GM13977 (cell line): ENCODE measurements around the gene GNAO1.

Experiments used
- DNase-seq: peaks from one replicate; pipeline ENCODE4 v3.0.0; 2012; ENCODE audit warnings: low spot score
- in situ Hi-C: fragments of 300-500 bp; cut with MboI; formaldehyde crosslinking; loops from one replicate; pipeline ENCODE4 v1.12.0; 2022; ENCODE audit warnings: low sequenced_read_pairs, low pct_unique_long_range_greater_than_20kb, mixed read lengths, inconsistent platforms; ENCODE audit not compliant: unreplicated experiment
- TF ChIP-seq, protein P1 (sequence below): IDR thresholded peaks from 2 replicates; pipeline ENCODE4 v1.5.1; 2012; ENCODE audit warnings: mild to moderate bottlenecking, control low read depth; ENCODE audit not compliant: insufficient read depth; ENCODE audit errors: extremely low read depth, missing control alignments

GNAO1 gene

DNA sequence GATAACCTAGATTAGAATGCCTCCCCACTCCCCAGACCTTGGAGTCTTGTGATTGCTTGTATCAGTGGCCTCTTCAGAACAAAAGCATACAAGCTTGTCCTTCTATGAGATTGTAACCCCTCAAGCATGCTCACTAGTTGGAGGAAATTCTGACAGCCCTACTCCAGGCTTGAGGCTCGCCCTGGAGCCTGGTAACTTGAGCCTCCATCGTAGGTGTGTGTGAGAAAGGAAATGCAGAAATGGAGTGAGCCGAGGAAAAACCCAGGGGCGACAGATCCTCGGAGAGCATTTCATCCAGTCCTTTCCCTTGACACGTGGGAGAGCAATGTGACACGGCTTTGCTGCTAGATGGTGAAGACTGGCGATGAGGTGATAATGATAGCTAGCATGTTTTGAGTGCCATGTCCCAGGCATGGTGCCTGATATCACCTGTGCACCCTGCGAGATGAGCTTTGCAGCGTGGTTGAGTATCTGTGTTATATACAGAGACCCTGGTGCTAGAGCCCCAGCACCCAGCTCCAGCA is 31.2 kb downstream of the GNAO1 start:
- in situ Hi-C loops, result no loop called here

DNA sequence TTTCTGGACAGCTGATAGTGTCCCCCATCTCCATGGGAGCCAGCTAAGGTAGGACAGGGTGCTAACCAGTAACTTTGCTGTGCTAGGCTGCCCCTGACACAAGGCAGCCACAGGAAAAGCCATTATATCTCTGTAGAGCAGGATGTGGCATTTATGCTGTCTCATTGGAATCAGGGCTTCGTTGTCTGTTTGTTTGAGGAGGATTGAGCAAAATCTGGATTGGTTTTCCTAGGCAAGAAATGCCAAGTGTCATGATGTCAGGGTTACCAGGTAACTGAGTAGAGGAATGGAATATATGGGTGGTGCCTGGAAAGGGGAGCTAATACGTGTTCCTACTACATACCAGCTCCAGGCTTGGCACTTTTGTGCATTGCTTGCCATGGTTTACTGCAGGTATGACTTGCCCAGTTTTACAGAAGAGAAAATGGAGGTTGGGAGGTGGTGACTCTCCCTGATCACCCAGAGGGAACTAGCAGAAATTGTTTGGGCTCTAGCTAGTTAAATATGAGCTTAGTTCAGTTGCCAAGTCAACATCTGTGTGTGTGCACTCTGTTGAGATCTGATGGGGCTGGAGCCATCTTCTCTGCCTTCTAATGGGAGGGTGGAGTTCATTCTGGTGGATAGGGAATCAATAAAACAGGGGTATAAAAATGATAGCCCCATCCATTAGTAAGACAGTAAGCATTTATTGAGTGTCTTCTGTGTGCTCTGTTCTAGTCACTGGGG is 33.9 kb downstream of the GNAO1 start:
- no peak for DNase-seq
- in situ Hi-C loops, result no loop called here
- TF ChIP-seq, protein P1, sequence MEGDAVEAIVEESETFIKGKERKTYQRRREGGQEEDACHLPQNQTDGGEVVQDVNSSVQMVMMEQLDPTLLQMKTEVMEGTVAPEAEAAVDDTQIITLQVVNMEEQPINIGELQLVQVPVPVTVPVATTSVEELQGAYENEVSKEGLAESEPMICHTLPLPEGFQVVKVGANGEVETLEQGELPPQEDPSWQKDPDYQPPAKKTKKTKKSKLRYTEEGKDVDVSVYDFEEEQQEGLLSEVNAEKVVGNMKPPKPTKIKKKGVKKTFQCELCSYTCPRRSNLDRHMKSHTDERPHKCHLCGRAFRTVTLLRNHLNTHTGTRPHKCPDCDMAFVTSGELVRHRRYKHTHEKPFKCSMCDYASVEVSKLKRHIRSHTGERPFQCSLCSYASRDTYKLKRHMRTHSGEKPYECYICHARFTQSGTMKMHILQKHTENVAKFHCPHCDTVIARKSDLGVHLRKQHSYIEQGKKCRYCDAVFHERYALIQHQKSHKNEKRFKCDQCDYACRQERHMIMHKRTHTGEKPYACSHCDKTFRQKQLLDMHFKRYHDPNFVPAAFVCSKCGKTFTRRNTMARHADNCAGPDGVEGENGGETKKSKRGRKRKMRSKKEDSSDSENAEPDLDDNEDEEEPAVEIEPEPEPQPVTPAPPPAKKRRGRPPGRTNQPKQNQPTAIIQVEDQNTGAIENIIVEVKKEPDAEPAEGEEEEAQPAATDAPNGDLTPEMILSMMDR, result no peak

More for the DNA sequence above, 31.2 kb downstream of the GNAO1 start:
- TF ChIP-seq, protein P1, result no peak
- no peak for DNase-seq

DNA sequence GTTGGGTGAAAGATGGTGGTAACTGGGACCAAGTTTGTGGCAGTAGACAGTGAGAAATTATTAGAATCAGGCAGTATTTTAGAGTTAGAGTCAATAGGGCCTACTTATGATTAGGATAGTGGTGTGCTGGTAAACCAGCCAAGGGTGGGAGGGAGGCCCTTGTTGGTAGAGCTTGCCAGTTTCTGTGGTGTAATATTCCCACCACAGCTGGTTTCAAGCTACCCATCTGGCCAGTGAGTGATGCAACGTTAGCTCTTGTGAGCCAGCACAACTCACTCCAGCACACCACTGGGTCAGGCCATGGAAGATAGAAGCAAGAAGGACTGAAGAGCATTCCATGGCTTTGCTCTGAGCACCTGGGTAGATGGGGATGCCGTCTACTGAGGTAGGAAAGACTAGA is 34.9 kb downstream of the GNAO1 start:
- TF ChIP-seq, protein P1, result no peak
- DNase-seq, result no peak
- in situ Hi-C loops, result no loop called here

DNA sequence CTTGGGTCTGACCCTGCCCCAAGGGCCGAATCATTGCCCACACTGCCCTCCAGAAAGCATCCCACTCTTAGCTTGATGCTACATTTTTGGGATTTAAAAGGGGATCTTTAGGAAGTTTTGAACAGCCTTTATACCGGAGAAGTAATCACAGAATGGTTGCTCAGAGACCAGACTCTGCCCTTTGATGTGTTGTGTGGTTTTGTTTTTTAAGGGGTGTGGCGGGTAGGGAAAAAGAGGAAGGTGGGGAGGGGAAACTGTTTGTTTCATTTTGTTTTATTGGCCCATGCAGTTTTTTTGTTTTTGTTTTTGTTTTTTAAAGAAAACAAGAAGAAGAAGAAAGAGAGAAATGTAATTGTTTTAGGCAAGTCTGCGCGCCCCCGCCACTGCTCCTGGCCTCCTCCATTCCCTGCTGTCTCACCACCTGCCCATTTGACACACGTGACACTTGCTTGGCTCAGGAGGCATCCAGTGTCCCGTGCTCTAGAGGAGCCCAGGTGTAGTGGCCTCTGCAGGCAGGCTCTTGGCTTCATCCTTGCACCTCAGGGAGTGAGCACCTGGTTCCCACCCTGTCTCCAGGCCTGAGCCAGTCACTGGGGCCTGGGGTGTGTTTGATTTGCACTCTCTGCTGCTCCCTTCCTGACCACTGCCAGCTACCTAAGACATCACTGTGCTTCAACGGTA is 35.7 kb downstream of the GNAO1 start:
- TF ChIP-seq, protein P1, result no peak
- in situ Hi-C loops, result no loop called here
- DNase-seq, result no peak

DNA sequence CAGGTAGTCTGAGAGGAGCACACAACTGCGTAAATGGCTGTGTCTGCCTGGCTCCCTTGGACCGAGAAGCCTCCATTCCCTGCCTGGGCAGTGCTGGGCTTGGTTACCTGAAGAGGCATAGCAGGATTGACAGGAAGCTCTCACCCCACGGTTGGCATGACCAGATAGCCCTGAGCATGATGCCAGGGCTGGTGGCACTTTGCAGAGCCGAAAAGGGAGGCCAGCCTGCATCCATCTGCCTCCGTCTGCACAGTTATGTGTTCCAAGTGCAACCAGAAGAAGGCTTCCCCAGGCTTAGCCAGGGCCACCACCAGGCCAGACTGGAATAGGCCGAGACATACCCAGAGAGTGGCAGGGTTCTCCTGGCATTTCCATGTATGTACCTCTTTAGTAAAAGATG is 36.6 kb downstream of the GNAO1 start:
- TF ChIP-seq, protein P1, result no peak
- in situ Hi-C loops, result no loop called here
- no peak for DNase-seq

DNA sequence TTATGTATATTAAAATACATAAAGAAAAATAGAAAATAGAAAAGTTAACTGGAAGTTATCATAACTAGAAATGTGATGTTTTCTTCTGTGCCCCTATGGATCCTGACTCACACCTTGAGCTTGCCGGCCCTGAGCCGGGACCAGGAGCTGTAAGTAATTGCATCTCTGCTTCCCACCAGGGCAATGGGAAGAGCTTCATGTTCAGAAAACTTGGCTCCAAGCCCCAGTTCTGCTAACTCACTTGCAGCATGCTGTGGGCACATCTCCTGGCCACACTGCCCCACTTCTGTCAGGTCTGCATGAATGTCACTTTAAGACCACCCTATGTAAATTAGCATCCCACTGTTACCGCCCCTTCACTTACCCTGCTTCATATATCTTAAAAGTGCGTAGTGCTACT is 37.2 kb downstream of the GNAO1 start:
- no peak for DNase-seq
- TF ChIP-seq, protein P1, result no peak
- in situ Hi-C loops, result no loop called here
